Ovary (tissue), 9 donors: ENCODE results near the gene DUSP23. TPM values are rescaled to one million over a fixed set of nuclear protein-coding genes. Genes with fewer than 3 reads are reported as not detected.

Source experiments
- DNase-seq, 5 donors: peaks; one replicate each; pipeline ENCODE4 v3.0.0-alpha.2; 2019 to 2020
- H3K27ac ChIP-seq, 2 donors: fragments of 200-600 bp; one replicate each; pipeline versions ENCODE4 v1.5.1 to v1.8.0; 2019 to 2022
- H3K27me3 ChIP-seq: fragments of 200-600 bp; one replicate; pipeline ENCODE4 v1.8.0; 2022
- H3K36me3 ChIP-seq: fragments of 200-600 bp; sonication (generic); one replicate; pipeline ENCODE4 v1.5.1; 2019
- H3K4me1 ChIP-seq: one replicate; pipeline ENCODE4 v1.8.1; 2013; ENCODE audit warnings: mild to moderate bottlenecking, moderate library complexity; ENCODE audit not compliant: insufficient read depth
- H3K4me3 ChIP-seq: fragments of 200-600 bp; sonication (generic); one replicate; pipeline ENCODE4 v1.5.1; 2017
- H3K9me3 ChIP-seq, 2 donors: fragments of 200-600 bp in 1 of 2; sonication (generic) in 1 of 2; one replicate each; pipeline versions ENCODE4 v1.5.1 to v1.8.1; 2013 to 2019; ENCODE audit warnings: mild to moderate bottlenecking in 1 of 2, moderate library complexity in 1 of 2
- EP300 ChIP-seq: sonication (generic); formaldehyde crosslinking; IDR thresholded peaks from one replicate; pipeline ENCODE4 v1.6.1; 2017; ENCODE audit warnings: antibody characterized with exemption
- POLR2A ChIP-seq: fragments of 450-650 bp; IDR thresholded peaks from one replicate; pipeline ENCODE4 v1.6.1; 2017; ENCODE audit warnings: antibody characterized with exemption, mild to moderate bottlenecking, moderate library complexity
- WGBS, 3 donors: extraction: QIAGEN DNeasy Blood & Tissue Kit in 1 of 3; methylation state at CpG; one replicate each; pipeline versions ENCODE4 v1.1.5 to v1.1.7; 2013 to 2017; 5-methylcytosine and 5-hydroxymethylcytosine counted together
- intact Hi-C, 4 donors: fragments of 100-400 bp; cut with DNase I; formaldehyde crosslinking; loops; one replicate each; pipeline versions ENCODE4 v1.11.0 to v1.15.1; 2022 to 2023
- polyA plus RNA-seq, 2 donors: library from polyadenylated mRNA; stranded (reverse); fragments of 200-250 nt in 1 of 2; fragments of 350-450 nt in 1 of 2; fragmentation: Illumina TruSeq in 1 of 2; extraction: RNeasy Lipid Tissue Mini Kit (QIAGEN cat#74804) in 1 of 2; gene quantifications; one replicate each; pipeline ENCODE4 v1.2.3, GENCODE V29; 2013 to 2014
- total RNA-seq, 7 donors: library from RNA; depleted of rRNA in 2 of 7; stranded (reverse); fragments of >200 nt in 2 of 7; fragmentation: NEBNext Ultra II Directional in 3 of 7; extraction: Animal tissue kit (Norgen Biotek cat#: 25700) in 3 of 7; gene quantifications; one replicate each; pipeline versions ENCODE4 v1.1.0 to v1.2.4, GENCODE V29; 2016 to 2023
- TF ChIP-seq, protein P1 (sequence below), 3 donors: fragments of 450-650 bp in 2 of 3; fragments of 200-600 bp in 1 of 3; IDR thresholded peaks; one replicate each; pipeline versions ENCODE4 v1.5.1 to v1.8.0; 2016 to 2022; ENCODE audit warnings: antibody characterized with exemption in 3 of 3, mild to moderate bottlenecking in 1 of 3
- donor health status: DM: no; HTN: no; CAD: no; lungs with moderate emphysema.
- donor health status: DM: no; HTN: no; CAD: no.
- donor health status: Bipolar disorder and iron deficiency.
- donor health status: DM: yes; HTN: yes; CAD: no.
- donor health status: DM: no; HTN: no; CAD: no.
- donor health status: DM: yes; HTN: yes; CAD: no.

The DUSP23 gene
- total and polyA plus RNA-seq, 9 donors = 26.9 to 115 (median 37.5) TPM

DNA sequence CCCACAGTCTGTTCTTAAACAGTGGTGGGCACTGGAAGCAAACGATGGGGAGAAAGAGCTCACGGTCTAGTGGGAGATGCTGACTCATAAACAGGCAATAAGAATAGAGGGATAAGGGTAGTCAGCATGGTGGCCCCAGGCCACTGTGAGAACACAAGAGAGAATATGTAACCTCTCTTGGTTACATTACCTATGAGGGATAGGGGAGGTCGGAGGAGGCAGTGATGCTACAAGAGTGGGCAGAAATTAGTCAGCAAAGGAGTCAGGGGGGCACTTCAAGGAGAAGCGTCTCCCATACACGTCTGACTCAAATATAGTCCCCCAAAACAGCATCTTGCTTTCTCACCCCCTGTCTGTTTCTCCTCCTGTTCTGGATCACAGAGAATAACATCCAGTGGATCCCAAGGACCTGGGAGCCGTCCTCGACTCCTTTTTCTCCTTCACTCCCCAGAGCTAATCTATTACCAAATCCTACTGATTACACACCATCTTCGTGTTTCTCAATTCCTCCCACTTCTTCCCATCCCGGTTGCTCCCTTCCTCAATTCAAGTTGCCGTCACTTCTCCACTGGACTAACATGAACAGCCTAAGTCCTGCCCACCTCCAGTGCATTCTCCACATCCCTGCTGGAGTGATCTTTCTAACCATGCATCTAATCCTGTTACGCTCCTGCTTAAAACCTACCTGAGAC is 48.0 kb downstream of the DUSP23 start:
- Histone ChIP-seq H3K4me3 (no peak overlapping the region), H3K27ac (no peak overlapping the region), H3K27me3 (no peaks in the 10 kb centered on the region), H3K36me3 (no peaks in the 10 kb centered on the region), H3K4me1 (peaks cover 2% of the 10 kb centered on the region), H3K9me3 (no peaks in the 10 kb centered on the region)
- intact Hi-C loops = no loop called here
- no peak for DNase-seq
- no peak for TF ChIP-seq EP300
- TF ChIP-seq POLR2A = no peak
- TF ChIP-seq, protein P1, sequence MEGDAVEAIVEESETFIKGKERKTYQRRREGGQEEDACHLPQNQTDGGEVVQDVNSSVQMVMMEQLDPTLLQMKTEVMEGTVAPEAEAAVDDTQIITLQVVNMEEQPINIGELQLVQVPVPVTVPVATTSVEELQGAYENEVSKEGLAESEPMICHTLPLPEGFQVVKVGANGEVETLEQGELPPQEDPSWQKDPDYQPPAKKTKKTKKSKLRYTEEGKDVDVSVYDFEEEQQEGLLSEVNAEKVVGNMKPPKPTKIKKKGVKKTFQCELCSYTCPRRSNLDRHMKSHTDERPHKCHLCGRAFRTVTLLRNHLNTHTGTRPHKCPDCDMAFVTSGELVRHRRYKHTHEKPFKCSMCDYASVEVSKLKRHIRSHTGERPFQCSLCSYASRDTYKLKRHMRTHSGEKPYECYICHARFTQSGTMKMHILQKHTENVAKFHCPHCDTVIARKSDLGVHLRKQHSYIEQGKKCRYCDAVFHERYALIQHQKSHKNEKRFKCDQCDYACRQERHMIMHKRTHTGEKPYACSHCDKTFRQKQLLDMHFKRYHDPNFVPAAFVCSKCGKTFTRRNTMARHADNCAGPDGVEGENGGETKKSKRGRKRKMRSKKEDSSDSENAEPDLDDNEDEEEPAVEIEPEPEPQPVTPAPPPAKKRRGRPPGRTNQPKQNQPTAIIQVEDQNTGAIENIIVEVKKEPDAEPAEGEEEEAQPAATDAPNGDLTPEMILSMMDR (IDR thresholded peaks at IDR 0.05) = no peak
- WGBS, 3 donors = 82 to 86% (median 85%) methylated on average over 11 of the region's 11 CpGs

DNA sequence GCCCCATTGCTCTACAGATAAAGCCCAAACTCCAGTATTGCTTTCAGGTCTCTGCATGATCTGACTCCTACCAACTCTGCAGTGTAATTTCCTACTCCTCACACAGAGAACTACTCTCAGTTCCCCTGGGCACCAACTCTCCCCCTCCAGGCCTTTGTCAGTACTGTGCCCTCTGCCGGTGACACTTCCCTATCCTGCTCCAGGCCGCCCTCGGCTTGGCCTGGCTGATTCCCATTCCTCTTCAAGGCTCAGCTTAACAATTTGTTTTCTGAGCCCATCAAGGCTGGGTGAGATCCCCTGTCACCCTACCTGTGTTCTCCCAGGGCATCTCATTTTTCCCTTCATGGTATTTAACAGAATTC is 48.5 kb downstream of the DUSP23 start:
- H3K9me3 ChIP-seq = no peaks in the 10 kb centered on the region
- TF ChIP-seq POLR2A = no peak
- TF ChIP-seq EP300 = no peak
- TF ChIP-seq, protein P1 (IDR thresholded peaks at IDR 0.05) = no peak
- whole genome bisulfite sequencing, 3 donors = 61 to 73% (median 72%) methylated on average over 3 of the region's 3 CpGs
- no peaks in the 10 kb centered on the region for H3K36me3 ChIP-seq
- no peaks in the 10 kb centered on the region for H3K27me3 ChIP-seq
- no peak for DNase-seq
- intact Hi-C loops = no loop called here
- H3K4me1 ChIP-seq = peaks cover 2% of the 10 kb centered on the region
- H3K27ac ChIP-seq = no peak overlapping the region
- no peak overlapping the region for H3K4me3 ChIP-seq

DNA sequence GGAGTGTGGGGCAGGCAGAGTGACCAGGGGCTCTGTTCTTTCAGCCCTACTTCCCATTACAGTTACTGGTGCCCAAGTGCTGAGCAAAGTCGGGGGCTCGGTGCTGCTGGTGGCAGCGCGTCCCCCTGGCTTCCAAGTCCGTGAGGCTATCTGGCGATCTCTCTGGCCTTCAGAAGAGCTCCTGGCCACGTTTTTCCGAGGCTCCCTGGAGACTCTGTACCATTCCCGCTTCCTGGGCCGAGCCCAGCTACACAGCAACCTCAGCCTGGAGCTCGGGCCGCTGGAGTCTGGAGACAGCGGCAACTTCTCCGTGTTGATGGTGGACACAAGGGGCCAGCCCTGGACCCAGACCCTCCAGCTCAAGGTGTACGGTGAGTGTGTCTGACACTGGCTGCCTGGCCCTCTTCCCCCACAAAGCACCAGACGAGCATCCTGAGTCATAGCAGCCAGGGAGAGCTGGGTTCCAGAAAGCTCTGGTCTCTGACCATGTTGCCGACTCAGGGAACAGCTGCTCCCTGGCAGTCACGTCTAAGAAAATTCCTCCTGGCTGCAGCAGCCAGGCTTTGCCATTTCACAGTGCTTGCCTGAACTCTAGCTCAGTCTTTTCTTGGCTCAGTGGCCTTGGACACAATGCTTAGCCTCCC is 49.2 kb downstream of the DUSP23 start:
- 67 to 75% (median 71%) methylated on average over 18 of the region's 18 CpGs for WGBS, 3 donors
- H3K4me1 ChIP-seq = peaks cover 2% of the 10 kb centered on the region
- peak in 3 of 5 donors; percentile 27 to 38 (median 29) for DNase-seq
- H3K36me3 ChIP-seq = no peaks in the 10 kb centered on the region
- H3K27me3 ChIP-seq = no peaks in the 10 kb centered on the region
- no peak overlapping the region for H3K27ac ChIP-seq
- intact Hi-C loops = no loop called here
- H3K4me3 ChIP-seq = no peak overlapping the region
- no peaks in the 10 kb centered on the region for H3K9me3 ChIP-seq
- TF ChIP-seq, protein P1 (IDR thresholded peaks at IDR 0.05) = no peak
- no peak for TF ChIP-seq EP300
- TF ChIP-seq POLR2A = no peak

DNA sequence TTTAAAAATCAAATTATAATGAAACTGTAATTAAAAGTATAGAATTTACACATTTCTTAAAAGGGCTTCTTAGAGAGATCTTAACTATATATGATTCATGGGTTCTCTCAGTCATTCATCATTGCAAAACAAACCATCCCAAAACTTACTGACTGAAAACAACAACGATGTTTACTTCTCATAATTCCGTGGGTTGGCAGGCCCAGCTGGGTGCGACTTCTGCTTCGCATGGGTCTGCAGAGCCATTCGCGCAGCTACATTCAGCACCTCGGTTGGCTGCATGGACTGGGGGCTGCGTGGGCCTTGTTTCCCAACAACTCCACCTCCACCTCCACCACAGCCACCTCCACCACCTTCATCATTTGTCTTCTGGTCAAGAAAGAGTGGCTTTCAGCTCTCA is 50.0 kb downstream of the DUSP23 start:
- WGBS, 3 donors = 78 to 86% (median 82%) methylated on average over 8 of the region's 8 CpGs
- intact Hi-C loops = no loop called here
- Histone ChIP-seq H3K4me3 (no peak overlapping the region), H3K4me1 (peaks cover 2% of the 10 kb centered on the region), H3K27ac (no peak overlapping the region), H3K9me3 (no peaks in the 10 kb centered on the region), H3K27me3 (no peaks in the 10 kb centered on the region), H3K36me3 (no peaks in the 10 kb centered on the region)
- TF ChIP-seq POLR2A (no peak), EP300 (no peak)
- TF ChIP-seq, protein P1 (IDR thresholded peaks at IDR 0.05) = no peak
- DNase-seq = no peak
